Measurements from ENCODE around the gene TMEM219.
A peak's percentile ranks its signal among the peaks of the same experiment; 100 is the strongest.

Gene TMEM219

GRCh38 chr16:29973384-29974246 lies 11.7 kb downstream of the TMEM219 start, which contains the start of gene TAOK2:
Gene TAOK2 (plus strand): TSS chr16:29973868. CDS start chr16:29977773, 3,905 bp downstream.
- Histone ChIP-seq H2AFZ (ENCODE audit: low read length) (no peak within 1 kb of the TSS), H3K27me3 (ENCODE audit: insufficient read depth, low read length) (no peaks in the 10 kb centered on the region), H3F3A (ENCODE audit: insufficient read depth, low read length) (no peaks in the 10 kb centered on the region; the same call in 1 of the 2 replicates), H3K4me2 (ENCODE audit: low read length) (peak within 1 kb of the TSS; percentile 93), H3K79me2 (ENCODE audit: insufficient read depth, low read length) (peaks cover 11% of the 10 kb centered on the region), H3K4me3 (ENCODE audit: low read depth, low read length, poor library complexity, severe bottlenecking) (peak within 1 kb of the TSS; percentile 85), H3K9me3 (ENCODE audit: low read length) (no peaks in the 10 kb centered on the region), H4K20me1 (ENCODE audit: insufficient read depth, low read length) (no peaks in the 10 kb centered on the region), H3K36me3 (ENCODE audit: insufficient read depth, low read length) (peaks cover 20% of the 10 kb centered on the region), H3K4me1 (ENCODE audit: insufficient read depth, low read length, severe bottlenecking) (peaks cover 25% of the 10 kb centered on the region), H3K27ac (ENCODE audit: low read depth, low read length, poor library complexity, severe bottlenecking) (peak within 1 kb of the TSS; percentile 46), H3K9ac (ENCODE audit: low read length) (peak within 1 kb of the TSS; percentile 95), H3K9me2 (ENCODE audit: low read depth, low read length) (no peaks in the 10 kb centered on the region)
- no peak for TF ChIP-seq EZH2 (IDR thresholded peaks at IDR 0.05; ENCODE audit: borderline replicate concordance, low read length)

- Histone ChIP-seq H3F3A (ENCODE audit: insufficient read depth, low read length) (no peaks in the 10 kb centered on the region; the same call in 1 of the 2 replicates), H3K36me3 (ENCODE audit: insufficient read depth, low read length) (peaks cover 27% of the 10 kb centered on the region), H3K79me2 (ENCODE audit: insufficient read depth, low read length) (peaks cover 11% of the 10 kb centered on the region), H3K4me1 (ENCODE audit: insufficient read depth, low read length, severe bottlenecking) (peaks cover 25% of the 10 kb centered on the region), H3K4me2 (ENCODE audit: low read length) (peak overlapping the region; percentile 93), H3K4me3 (ENCODE audit: low read depth, low read length, poor library complexity, severe bottlenecking) (peak overlapping the region; percentile 85), H3K9me2 (ENCODE audit: low read depth, low read length) (no peaks in the 10 kb centered on the region), H2AFZ (ENCODE audit: low read length) (no peak overlapping the region), H3K9me3 (ENCODE audit: low read length) (no peaks in the 10 kb centered on the region), H3K27ac (ENCODE audit: low read depth, low read length, poor library complexity, severe bottlenecking) (peak overlapping the region; percentile 46), H3K9ac (ENCODE audit: low read length) (peak overlapping the region; percentile 95), H3K27me3 (ENCODE audit: insufficient read depth, low read length) (no peaks in the 10 kb centered on the region), H4K20me1 (ENCODE audit: insufficient read depth, low read length) (no peaks in the 10 kb centered on the region)
- TF ChIP-seq EZH2 (IDR thresholded peaks at IDR 0.05; ENCODE audit: borderline replicate concordance, low read length) (no peak), CTCF (IDR thresholded peaks at IDR 0.05; ENCODE audit: low read length) (no peak)
These were observed 12.6 kb downstream of the TMEM219 start for GRCh38 chr16:29974291-29975133.

GRCh38 chr16:29975134-29975538 lies 13.3 kb downstream of the TMEM219 start:
- H3K79me2 ChIP-seq (ENCODE audit: insufficient read depth, low read length): peaks cover 11% of the 10 kb centered on the region
- H3K36me3 ChIP-seq (ENCODE audit: insufficient read depth, low read length): peaks cover 34% of the 10 kb centered on the region

More at GRCh38 chr16:29975134-29975538, 13.3 kb downstream of the TMEM219 start:
- H3K27me3 ChIP-seq (ENCODE audit: insufficient read depth, low read length): no peaks in the 10 kb centered on the region
- no peaks in the 10 kb centered on the region for H4K20me1 ChIP-seq (ENCODE audit: insufficient read depth, low read length)
- H3K4me1 ChIP-seq (ENCODE audit: insufficient read depth, low read length, severe bottlenecking): peaks cover 25% of the 10 kb centered on the region
- peak overlapping the region; percentile 85 for H3K4me3 ChIP-seq (ENCODE audit: low read depth, low read length, poor library complexity, severe bottlenecking)
- H3K27ac ChIP-seq (ENCODE audit: low read depth, low read length, poor library complexity, severe bottlenecking): peak overlapping the region; percentile 46
- H2AFZ ChIP-seq (ENCODE audit: low read length): no peak overlapping the region
- TF ChIP-seq EZH2 (IDR thresholded peaks at IDR 0.05; ENCODE audit: borderline replicate concordance, low read length) (no peak), CTCF (IDR thresholded peaks at IDR 0.05; ENCODE audit: low read length) (no peak)
- H3K9me3 ChIP-seq (ENCODE audit: low read length): no peaks in the 10 kb centered on the region
- H3K4me2 ChIP-seq (ENCODE audit: low read length): peak overlapping the region; percentile 93
- no peaks in the 10 kb centered on the region for H3K9me2 ChIP-seq (ENCODE audit: low read depth, low read length)
- H3F3A ChIP-seq (ENCODE audit: insufficient read depth, low read length): no peaks in the 10 kb centered on the region; the same call in 1 of the 2 replicates
- peak overlapping the region; percentile 95 for H3K9ac ChIP-seq (ENCODE audit: low read length)
